Upper lobe of right lung (tissue), 1 donor: ENCODE data around the gene ETV6. TPM values are rescaled to one million over a fixed set of nuclear protein-coding genes. Genes with fewer than 3 reads are reported as not detected.

Source experiments
- ATAC-seq: fragments of 200-7000 bp; cut with Tn5 transposase; one replicate; pipeline ENCODE4 v1.9.1; 2020; ENCODE audit warnings: mild to moderate bottlenecking, moderate library complexity
- DNase-seq: peaks from one replicate; pipeline ENCODE4 v3.0.0-alpha.2; 2020
- H3K27ac ChIP-seq: fragments of 200-600 bp; one replicate; pipeline ENCODE4 v1.8.0; 2022
- H3K27me3 ChIP-seq: fragments of 200-600 bp; one replicate; pipeline ENCODE4 v1.8.0; 2022; ENCODE audit warnings: mild to moderate bottlenecking
- H3K36me3 ChIP-seq: fragments of 200-600 bp; one replicate; pipeline ENCODE4 v1.8.0; 2022
- H3K4me1 ChIP-seq: fragments of 200-600 bp; one replicate; pipeline ENCODE4 v1.8.0; 2022
- H3K4me3 ChIP-seq: fragments of 200-600 bp; one replicate; pipeline ENCODE4 v1.8.0; 2022; ENCODE audit warnings: mild to moderate bottlenecking
- H3K9me3 ChIP-seq: fragments of 200-600 bp; one replicate; pipeline ENCODE4 v1.8.0; 2022
- intact Hi-C: fragments of 100-400 bp; cut with DNase I; formaldehyde crosslinking; loops from one replicate; pipeline ENCODE4 v1.11.0; 2022
- total RNA-seq: library from RNA; stranded (reverse); fragmentation: NEBNext Ultra II Directional; extraction: Animal tissue kit (Norgen Biotek cat#: 25700); gene quantifications from one replicate; pipeline ENCODE4 v1.2.1, GENCODE V29; 2021
- TF ChIP-seq, protein P1 (sequence below): fragments of 200-600 bp; IDR thresholded peaks from one replicate; pipeline ENCODE4 v1.8.0; 2022; ENCODE audit warnings: antibody characterized with exemption
- donor health status: DM: no; HTN: yes; CAD: no; lungs with severe emphysema.

ETV6 gene
- total RNA-seq, 1 donor from 2014 or later = 45.0 TPM

DNA sequence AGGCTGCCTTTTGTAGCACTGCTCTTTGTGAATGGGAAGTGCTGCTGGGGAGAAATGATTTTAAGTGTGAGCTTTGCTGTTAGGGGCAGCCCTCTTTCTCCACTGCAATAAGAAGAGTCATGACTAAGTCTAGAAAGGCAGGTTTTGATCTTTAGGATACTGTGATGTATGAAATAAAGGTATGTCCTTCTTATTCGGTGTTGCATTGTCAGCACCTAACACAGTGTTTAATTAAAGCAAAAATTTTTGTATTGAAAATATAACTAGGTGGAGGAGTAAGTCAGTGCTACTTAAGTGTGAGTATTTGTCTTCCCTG, 81.5 kb downstream of the ETV6 start:
- Histone ChIP-seq H3K27me3 (no peaks in the 10 kb centered on the region), H3K9me3 (no peaks in the 10 kb centered on the region), H3K4me3 (no peak overlapping the region), H3K27ac (peak overlapping the region; percentile 70), H3K4me1 (peaks cover 34% of the 10 kb centered on the region), H3K36me3 (no peaks in the 10 kb centered on the region)
- TF ChIP-seq, protein P1, sequence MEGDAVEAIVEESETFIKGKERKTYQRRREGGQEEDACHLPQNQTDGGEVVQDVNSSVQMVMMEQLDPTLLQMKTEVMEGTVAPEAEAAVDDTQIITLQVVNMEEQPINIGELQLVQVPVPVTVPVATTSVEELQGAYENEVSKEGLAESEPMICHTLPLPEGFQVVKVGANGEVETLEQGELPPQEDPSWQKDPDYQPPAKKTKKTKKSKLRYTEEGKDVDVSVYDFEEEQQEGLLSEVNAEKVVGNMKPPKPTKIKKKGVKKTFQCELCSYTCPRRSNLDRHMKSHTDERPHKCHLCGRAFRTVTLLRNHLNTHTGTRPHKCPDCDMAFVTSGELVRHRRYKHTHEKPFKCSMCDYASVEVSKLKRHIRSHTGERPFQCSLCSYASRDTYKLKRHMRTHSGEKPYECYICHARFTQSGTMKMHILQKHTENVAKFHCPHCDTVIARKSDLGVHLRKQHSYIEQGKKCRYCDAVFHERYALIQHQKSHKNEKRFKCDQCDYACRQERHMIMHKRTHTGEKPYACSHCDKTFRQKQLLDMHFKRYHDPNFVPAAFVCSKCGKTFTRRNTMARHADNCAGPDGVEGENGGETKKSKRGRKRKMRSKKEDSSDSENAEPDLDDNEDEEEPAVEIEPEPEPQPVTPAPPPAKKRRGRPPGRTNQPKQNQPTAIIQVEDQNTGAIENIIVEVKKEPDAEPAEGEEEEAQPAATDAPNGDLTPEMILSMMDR = no peak
- no peak for ATAC-seq
- no peak for DNase-seq
- intact Hi-C loops = no loop called here

DNA sequence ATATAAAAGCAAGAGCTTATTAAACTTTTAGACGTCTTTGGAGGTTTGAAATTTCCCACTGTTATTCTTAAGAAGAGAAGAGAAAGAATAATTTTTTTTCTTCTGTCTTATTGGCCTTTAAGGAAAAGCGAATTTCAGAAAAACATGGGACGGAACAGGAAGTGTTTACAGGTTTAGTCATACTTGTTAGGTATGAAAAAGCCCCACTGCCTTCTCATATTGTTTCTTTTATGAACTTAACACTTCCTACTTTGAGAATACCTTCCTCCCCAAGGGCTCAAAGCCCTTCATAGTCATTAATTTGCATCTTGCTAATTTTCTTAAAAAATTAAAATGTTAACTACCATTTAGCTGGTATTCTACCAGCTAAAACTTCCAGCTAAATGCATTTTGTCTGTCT, 82.0 kb downstream of the ETV6 start:
- no peaks in the 10 kb centered on the region for H3K9me3 ChIP-seq
- TF ChIP-seq, protein P1 = no peak
- intact Hi-C loops = no loop called here
- peak overlapping the region; percentile 70 for H3K27ac ChIP-seq
- DNase-seq (no peak), ATAC-seq (no peak)
- H3K36me3 ChIP-seq = no peaks in the 10 kb centered on the region
- peaks cover 34% of the 10 kb centered on the region for H3K4me1 ChIP-seq
- H3K4me3 ChIP-seq = no peak overlapping the region
- H3K27me3 ChIP-seq = no peaks in the 10 kb centered on the region

DNA sequence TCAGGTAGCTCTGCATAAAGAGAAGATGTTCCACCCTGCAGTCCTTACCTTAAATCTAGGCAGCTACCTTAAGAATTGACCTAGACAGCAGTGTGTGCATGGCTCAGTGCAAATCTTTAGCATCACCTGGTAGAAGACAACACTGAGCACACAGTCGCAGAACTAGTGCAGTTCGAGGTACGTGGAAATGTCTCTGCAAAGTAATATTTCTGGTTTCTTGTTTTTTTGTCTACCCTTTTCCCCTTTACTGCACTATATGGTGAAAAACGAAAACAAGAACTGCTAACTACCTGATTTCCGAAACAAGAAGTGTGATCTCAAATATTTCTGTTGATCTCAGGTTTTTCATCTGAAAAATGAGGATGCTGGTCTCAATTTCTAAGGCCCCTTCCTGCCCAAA, 82.5 kb downstream of the ETV6 start:
- ATAC-seq = no peak
- Histone ChIP-seq H3K27me3 (no peaks in the 10 kb centered on the region), H3K4me3 (no peak overlapping the region), H3K9me3 (no peaks in the 10 kb centered on the region), H3K27ac (peak overlapping the region; percentile 70), H3K36me3 (no peaks in the 10 kb centered on the region), H3K4me1 (peaks cover 34% of the 10 kb centered on the region)
- intact Hi-C loops = no loop called here
- TF ChIP-seq, protein P1 = no peak
- no peak for DNase-seq

DNA sequence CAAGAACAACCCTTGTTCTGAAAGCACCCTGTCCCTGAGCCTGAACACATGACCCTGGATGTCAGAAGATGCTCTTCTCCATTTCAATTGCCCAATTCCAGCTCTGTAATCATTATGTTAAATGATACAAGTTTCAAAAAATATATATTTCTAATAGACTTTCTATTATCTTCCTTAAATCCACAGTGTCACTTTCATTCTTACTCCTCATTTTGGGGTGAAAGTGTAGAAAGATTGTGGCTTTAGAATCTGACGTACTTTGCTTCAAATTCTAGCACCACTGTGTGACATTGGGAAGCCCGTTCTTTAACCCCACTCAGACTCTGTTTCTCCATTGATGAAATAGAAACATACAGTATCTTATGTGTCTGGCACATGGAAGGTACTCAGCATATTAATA, 83.2 kb downstream of the ETV6 start:
- no peaks in the 10 kb centered on the region for H3K9me3 ChIP-seq
- TF ChIP-seq, protein P1 = no peak
- no peaks in the 10 kb centered on the region for H3K36me3 ChIP-seq
- H3K4me3 ChIP-seq = no peak overlapping the region
- intact Hi-C loops = no loop called here
- DNase-seq (no peak), ATAC-seq (peak; percentile 14)
- H3K4me1 ChIP-seq = peaks cover 34% of the 10 kb centered on the region
- no peak overlapping the region for H3K27ac ChIP-seq
- H3K27me3 ChIP-seq = no peaks in the 10 kb centered on the region

DNA sequence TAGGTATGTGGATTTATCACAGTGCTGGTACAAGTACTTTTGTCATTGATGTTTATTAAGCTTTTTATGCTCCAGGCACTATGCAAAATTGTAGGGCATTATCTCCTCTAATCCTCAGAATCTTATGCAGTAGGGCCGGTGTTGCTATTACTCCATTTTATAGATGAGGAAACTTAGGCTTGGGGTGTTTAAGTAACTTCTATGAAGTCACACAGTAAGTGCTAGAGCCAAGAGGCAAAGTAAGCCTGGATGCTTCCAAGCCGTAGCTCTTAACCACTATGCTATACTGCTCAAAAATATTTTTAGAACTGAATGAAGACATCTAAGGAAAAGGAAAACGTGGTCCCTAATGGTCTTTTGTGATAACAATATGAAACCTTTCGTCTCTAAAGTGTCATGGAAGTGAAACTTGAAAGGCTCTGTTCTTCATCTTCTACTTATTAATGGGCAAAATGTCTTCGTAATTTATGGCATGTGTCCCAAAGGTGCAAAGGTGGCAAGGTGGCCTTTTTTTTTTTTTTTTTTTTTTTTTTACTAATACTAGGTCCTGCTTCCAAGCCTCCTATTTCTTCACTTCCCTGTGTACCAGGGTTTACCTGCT, 85.2 kb downstream of the ETV6 start:
- no peak overlapping the region for H3K27ac ChIP-seq
- H3K36me3 ChIP-seq = no peaks in the 10 kb centered on the region
- intact Hi-C loops = no loop called here
- peaks cover 24% of the 10 kb centered on the region for H3K4me1 ChIP-seq
- TF ChIP-seq, protein P1 = no peak
- DNase-seq (no peak), ATAC-seq (no peak)
- no peaks in the 10 kb centered on the region for H3K27me3 ChIP-seq
- no peaks in the 10 kb centered on the region for H3K9me3 ChIP-seq
- no peak overlapping the region for H3K4me3 ChIP-seq

DNA sequence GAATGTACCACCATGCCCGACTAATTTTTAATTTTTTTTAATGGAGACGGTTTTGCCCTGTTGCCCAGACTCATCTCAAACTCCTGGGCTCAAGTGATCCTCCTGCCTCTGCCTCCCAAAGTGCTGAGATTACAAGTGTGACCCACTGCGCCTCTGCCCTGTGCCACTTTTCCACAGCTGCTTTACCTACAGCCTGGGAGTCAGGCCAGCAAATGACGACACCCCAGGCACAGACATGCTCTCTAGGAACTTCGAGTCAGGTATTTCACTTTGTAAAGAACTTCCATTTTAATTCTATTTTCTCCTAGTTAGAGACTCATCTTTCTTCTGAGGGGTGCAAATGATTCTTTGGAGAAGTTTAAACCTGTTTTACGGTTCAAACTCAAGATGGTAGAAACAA, 89.0 kb downstream of the ETV6 start:
- H3K27ac ChIP-seq = no peak overlapping the region
- intact Hi-C loops = no loop called here
- peaks cover 17% of the 10 kb centered on the region for H3K4me1 ChIP-seq
- DNase-seq (no peak), ATAC-seq (no peak)
- H3K9me3 ChIP-seq = no peaks in the 10 kb centered on the region
- no peak overlapping the region for H3K4me3 ChIP-seq
- TF ChIP-seq, protein P1 = no peak
- H3K36me3 ChIP-seq = no peaks in the 10 kb centered on the region
- H3K27me3 ChIP-seq = no peaks in the 10 kb centered on the region
